GM21360 (cell line): Measurements from ENCODE around the gene DNAJB13.

Experiments
- ATAC-seq: cut with Tn5 transposase; IDR thresholded peaks from one replicate; pipeline ENCODE4 v1.9.1; 2021; ENCODE audit warnings: mild to moderate bottlenecking, moderate library complexity; ENCODE audit not compliant: unreplicated experiment

DNAJB13 gene

GRCh38 chr11:74012074-74012809 lies 61.4 kb downstream of the DNAJB13 start:
- ATAC-seq: no peak

- ATAC-seq: no peak
Measured at GRCh38 chr11:74013141-74013540, 62.3 kb downstream of the DNAJB13 start.

- no peak for ATAC-seq
Measured at GRCh38 chr11:74014880-74015279, 64.1 kb downstream of the DNAJB13 start.

GRCh38 chr11:74015919-74016684 lies 65.3 kb downstream of the DNAJB13 start:
- no peak for ATAC-seq

DNA sequence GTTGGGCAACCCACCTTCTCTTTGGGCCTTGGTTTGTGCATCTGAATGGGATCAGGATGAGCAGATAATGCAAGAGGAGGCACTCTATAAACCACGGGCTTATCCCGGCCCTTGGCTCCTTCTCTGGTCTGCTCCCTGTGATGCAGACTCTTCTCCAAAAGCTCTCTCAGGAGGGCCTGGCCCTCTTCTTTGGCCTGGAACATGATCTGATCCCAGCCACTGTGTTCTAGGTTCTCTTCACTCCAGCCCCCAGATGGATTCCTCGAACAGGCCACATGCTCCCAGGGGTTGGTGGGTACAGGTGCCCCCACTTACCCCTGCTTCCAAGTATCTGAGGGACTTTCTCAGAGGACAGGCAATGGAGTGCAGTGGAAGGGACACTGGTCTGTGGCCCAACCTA lies 66.8 kb downstream of the DNAJB13 start:
- ATAC-seq: no peak

DNA sequence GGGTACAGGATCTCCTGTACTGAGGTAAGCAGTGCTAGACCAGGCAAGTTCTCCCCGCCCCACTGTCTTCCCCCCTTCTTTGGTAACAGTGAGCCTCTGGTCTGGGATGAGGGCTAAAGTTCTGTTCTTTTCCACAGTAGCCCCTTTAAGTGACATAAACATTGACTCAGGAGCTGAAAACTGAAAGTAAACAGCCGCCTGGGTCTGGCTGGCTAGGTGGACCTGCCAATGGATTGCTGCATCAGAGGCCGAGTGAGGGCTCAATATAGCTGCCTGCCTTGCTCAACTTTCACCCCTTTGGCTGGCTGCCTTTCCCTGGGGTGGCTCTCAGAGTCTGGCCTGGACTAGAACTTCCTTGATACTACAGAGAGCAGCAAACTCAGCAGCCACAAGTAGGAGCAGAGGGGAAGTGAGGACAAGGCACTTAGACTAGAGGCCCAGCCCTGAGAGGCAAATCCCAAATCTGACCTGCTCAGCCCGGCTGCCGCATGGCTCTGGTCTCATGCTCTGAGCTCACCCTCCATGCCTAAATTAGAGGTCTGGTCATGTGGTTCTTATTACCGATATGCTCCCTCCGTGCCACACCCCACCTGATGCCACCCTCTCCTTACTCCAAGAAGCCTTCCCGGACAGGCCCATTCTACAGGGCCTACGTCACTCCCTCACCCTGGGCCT lies 67.6 kb downstream of the DNAJB13 start:
- no peak for ATAC-seq

- ATAC-seq: no peak
Measured at GRCh38 chr11:74019104-74019738, 68.4 kb downstream of the DNAJB13 start.

DNA sequence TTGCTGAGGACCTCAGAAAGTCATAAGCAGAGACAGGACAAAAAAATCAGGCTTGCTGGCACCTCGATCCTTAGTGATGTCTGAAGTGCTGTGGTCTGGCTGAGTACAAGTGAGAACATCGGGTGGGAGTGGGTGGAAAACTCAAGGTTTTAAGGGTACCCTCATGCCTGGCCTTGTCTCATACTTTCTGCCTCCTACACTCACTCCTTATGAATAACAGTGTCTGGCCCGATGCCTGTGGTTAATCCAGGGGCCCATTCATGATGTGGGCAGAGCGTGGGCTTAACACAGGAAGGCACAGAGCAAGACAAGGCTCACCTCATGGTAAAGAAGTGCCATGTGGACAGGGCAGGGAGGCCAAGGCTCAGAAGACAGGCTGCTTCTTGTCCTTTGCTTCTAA lies 69.0 kb downstream of the DNAJB13 start:
- no peak for ATAC-seq
